Vagina (tissue), 2 donors: ENCODE results near the gene FZD8.

Experiments used
- CTCF ChIP-seq, 3 experiments: fragments of 450-650 bp in 2 of 3; fragments of 200-600 bp in 1 of 3; sonication (generic) in 1 of 3; IDR thresholded peaks; one replicate each; pipeline ENCODE4 v1.5.1; 2017 to 2019; ENCODE audit warnings: antibody characterized with exemption in 3 of 3, mild to moderate bottlenecking in 2 of 3, moderate library complexity in 2 of 3
- POLR2A ChIP-seq, 2 donors: fragments of 450-650 bp; IDR thresholded peaks; one replicate each; pipeline ENCODE4 v1.6.1; 2017; ENCODE audit warnings: antibody characterized with exemption in 2 of 2, mild to moderate bottlenecking in 2 of 2, moderate library complexity in 2 of 2

GRCh38 chr10:35691522-35692236, 49.6 kb upstream of the FZD8 start:
- TF ChIP-seq CTCF (IDR thresholded peaks at IDR 0.05) (no peak), POLR2A (IDR thresholded peaks at IDR 0.05) (no peak)
